ENCODE results near the gene CARTPT. TPM values are rescaled to one million over a fixed set of nuclear protein-coding genes. Genes with fewer than 3 reads are reported as not detected.

CARTPT gene
- total RNA-seq, 2 donors from 2014 or later = not detected

- no peak for TF ChIP-seq CTCF (IDR thresholded peaks at IDR 0.05)
- no peak for DNase-seq (ENCODE audit: low spot score)
- Histone ChIP-seq H3K4me1 (no peaks in the 10 kb centered on the region), H3K4me3 (no peak overlapping the region), H3K9me3 (no peaks in the 10 kb centered on the region), H3K27ac (no peak overlapping the region), H3K27me3 (peaks cover 0 to 2% of the 10 kb centered on the region in 2 donors), H3K36me3 (no peaks in the 10 kb centered on the region)
Observed at GRCh38 chr5:71711610-71712009, 7.5 kb upstream of the CARTPT start.

GRCh38 chr5:71714911-71715310 lies 4.2 kb upstream of the CARTPT start:
- no peak overlapping the region for H3K4me3 ChIP-seq
- H3K27me3 ChIP-seq = peaks cover 2 to 9% of the 10 kb centered on the region in 2 donors
- no peaks in the 10 kb centered on the region for H3K9me3 ChIP-seq
- no peak for DNase-seq (ENCODE audit: low spot score)
- no peak overlapping the region for H3K27ac ChIP-seq
- H3K4me1 ChIP-seq = no peaks in the 10 kb centered on the region
- TF ChIP-seq CTCF (IDR thresholded peaks at IDR 0.05) = no peak
- H3K36me3 ChIP-seq = no peaks in the 10 kb centered on the region

- no peaks in the 10 kb centered on the region for H3K9me3 ChIP-seq
- H3K4me3 ChIP-seq = no peak overlapping the region
- no peaks in the 10 kb centered on the region for H3K36me3 ChIP-seq
- TF ChIP-seq CTCF (IDR thresholded peaks at IDR 0.05) = no peak
- H3K4me1 ChIP-seq = no peaks in the 10 kb centered on the region
- DNase-seq (ENCODE audit: low spot score) = no peak
- H3K27ac ChIP-seq = no peak overlapping the region
- H3K27me3 ChIP-seq = no peaks in the 10 kb centered on the region
Observed at GRCh38 chr5:71727978-71728377, 8.9 kb downstream of the CARTPT start.

GRCh38 chr5:71731015-71731414 lies 11.9 kb downstream of the CARTPT start:
- H3K27me3 ChIP-seq = no peaks in the 10 kb centered on the region
- no peaks in the 10 kb centered on the region for H3K36me3 ChIP-seq
- DNase-seq (ENCODE audit: low spot score) = no peak
- H3K4me3 ChIP-seq = no peak overlapping the region
- H3K27ac ChIP-seq = no peak overlapping the region
- H3K4me1 ChIP-seq = no peaks in the 10 kb centered on the region
- H3K9me3 ChIP-seq = no peaks in the 10 kb centered on the region
- no peak for TF ChIP-seq CTCF (IDR thresholded peaks at IDR 0.05)

GRCh38 chr5:71732011-71732410 lies 12.9 kb downstream of the CARTPT start:
- no peaks in the 10 kb centered on the region for H3K27me3 ChIP-seq
- H3K27ac ChIP-seq = no peak overlapping the region
- H3K9me3 ChIP-seq = no peaks in the 10 kb centered on the region
- DNase-seq (ENCODE audit: low spot score) = no peak
- no peak overlapping the region for H3K4me3 ChIP-seq
- H3K4me1 ChIP-seq = no peaks in the 10 kb centered on the region
- TF ChIP-seq CTCF (IDR thresholded peaks at IDR 0.05) = no peak
- H3K36me3 ChIP-seq = no peaks in the 10 kb centered on the region

- no peak for DNase-seq (ENCODE audit: low spot score)
- H3K4me3 ChIP-seq = no peak overlapping the region
- H3K4me1 ChIP-seq = no peaks in the 10 kb centered on the region
- H3K9me3 ChIP-seq = no peaks in the 10 kb centered on the region
- no peak for TF ChIP-seq CTCF (IDR thresholded peaks at IDR 0.05)
- H3K36me3 ChIP-seq = no peaks in the 10 kb centered on the region
- H3K27me3 ChIP-seq = no peaks in the 10 kb centered on the region
- H3K27ac ChIP-seq = no peak overlapping the region
Observed at GRCh38 chr5:71734141-71734540, 15.1 kb downstream of the CARTPT start.
